Esophagus squamous epithelium (tissue), 5 donors: ENCODE data around the gene KCNG2. TPM values are rescaled to one million over a fixed set of nuclear protein-coding genes. Genes with fewer than 3 reads are reported as not detected.

ENCODE experiments used
- DNase-seq: peaks from one replicate; lab custom pipeline; 2025; lab: John Stamatoyannopoulos, UW
- H3K27ac ChIP-seq, 4 donors: fragments of 200-600 bp; sonication (generic); one replicate each; pipeline ENCODE4 v1.5.1; 2016 to 2019; ENCODE audit warnings: mild to moderate bottlenecking in 1 of 4
- H3K27me3 ChIP-seq, 4 donors: fragments of 200-600 bp; sonication (generic); 1 replicate in 3 of 4; 2 replicates in 1 of 4; pipeline versions ENCODE4 v1.5.1 to v1.6.0; 2017 to 2021; ENCODE audit warnings: antibody characterized with exemption in 1 of 4
- H3K36me3 ChIP-seq, 3 donors: fragments of 200-600 bp; sonication (generic); one replicate each; pipeline ENCODE4 v1.5.1; 2016 to 2019
- H3K4me1 ChIP-seq, 3 donors: fragments of 200-600 bp; sonication (generic); one replicate each; pipeline ENCODE4 v1.5.1; 2017 to 2019
- H3K4me3 ChIP-seq, 4 donors: fragments of 200-600 bp; sonication (generic); 1 replicate in 3 of 4; 2 replicates in 1 of 4; pipeline ENCODE4 v1.5.1; 2016 to 2019; ENCODE audit warnings: mild to moderate bottlenecking in 2 of 4, moderate library complexity in 1 of 4
- H3K9me3 ChIP-seq, 3 donors: fragments of 200-600 bp; sonication (generic); one replicate each; pipeline ENCODE4 v1.5.1; 2016 to 2019
- CTCF ChIP-seq, 6 experiments: fragments of 450-650 bp in 4 of 6; fragments of 200-600 bp in 2 of 6; sonication (generic) in 2 of 6; IDR thresholded peaks; one replicate each; pipeline ENCODE4 v1.5.1; 2016 to 2019; ENCODE audit warnings: antibody characterized with exemption in 6 of 6, mild to moderate bottlenecking in 4 of 6, moderate library complexity in 4 of 6
- POLR2A ChIP-seq, 4 donors: fragments of 450-650 bp; IDR thresholded peaks; one replicate each; pipeline ENCODE4 v1.6.1; 2017; ENCODE audit warnings: antibody characterized with exemption in 4 of 4, mild to moderate bottlenecking in 4 of 4, moderate library complexity in 3 of 4
- WGBS, 2 donors: methylation state at CpG; one replicate each; pipeline ENCODE4 v1.1.5; 2018; 5-methylcytosine and 5-hydroxymethylcytosine counted together
- intact Hi-C: fragments of 100-400 bp; cut with DNase I; formaldehyde crosslinking; loops from one replicate; pipeline ENCODE4 v1.15.0; 2022
- total RNA-seq, 4 donors: library from RNA; depleted of rRNA; stranded (reverse); fragments of >200 nt; gene quantifications; one replicate each; pipeline ENCODE4 v1.1.0, GENCODE V29; 2016
- donor health status: DM: yes; HTN: yes; CAD: no.

Gene KCNG2
- total RNA-seq, 4 donors from 2014 or later, result 0.19 TPM; not detected in 3

DNA sequence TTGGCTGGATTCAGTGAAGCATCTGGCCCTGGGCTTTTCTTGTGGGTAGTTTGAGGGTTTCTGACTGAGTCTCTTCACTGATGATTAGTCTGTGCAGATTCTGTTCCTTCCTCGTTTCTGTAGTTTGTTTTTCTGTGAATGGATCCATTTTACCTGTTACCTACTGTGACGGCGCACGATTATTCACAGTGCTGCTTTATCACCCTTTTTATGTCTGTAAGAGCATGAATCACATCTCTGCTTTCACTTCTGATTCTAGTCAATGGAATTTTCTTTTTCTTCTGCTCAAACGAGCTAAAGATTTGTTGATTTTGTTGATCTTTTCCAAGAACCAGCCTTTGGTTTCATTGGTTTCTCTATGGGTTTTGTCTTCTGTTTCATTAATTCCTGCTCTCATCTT, 92.9 kb downstream of the KCNG2 start:
- H3K4me1 ChIP-seq, result no peaks in the 10 kb centered on the region
- intact Hi-C loops, result no loop called here

DNA sequence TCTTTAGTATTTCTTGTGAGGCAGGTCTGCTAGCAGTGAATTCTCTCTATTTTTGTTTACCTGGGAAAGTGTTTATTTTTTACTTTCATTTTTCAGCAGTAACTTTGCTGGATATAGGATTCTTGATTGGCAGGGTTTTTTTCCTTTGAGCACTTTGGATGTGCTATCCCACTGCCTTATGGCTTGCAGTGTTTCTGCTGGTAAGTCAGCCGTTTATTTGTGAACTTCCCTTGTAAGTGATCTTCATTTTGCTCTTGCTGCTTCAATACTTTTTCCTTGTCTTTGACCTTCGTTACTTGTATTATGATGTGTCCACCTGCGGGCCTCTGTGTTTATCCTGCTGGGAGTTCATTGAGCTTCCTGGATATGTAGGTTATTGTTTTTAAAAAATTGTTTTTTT, 99.0 kb downstream of the KCNG2 start:
- Histone ChIP-seq H3K9me3 (peaks cover 4 to 92% (median 58%) of the 10 kb centered on the region in 3 donors), H3K27me3 (no peaks in the 10 kb centered on the region), H3K36me3 (peaks cover 0 to 8% (median 0%) of the 10 kb centered on the region in 3 donors), H3K4me3 (no peak overlapping the region), H3K27ac (no peak overlapping the region), H3K4me1 (no peaks in the 10 kb centered on the region)
- DNase-seq, result no peak
- TF ChIP-seq POLR2A (IDR thresholded peaks at IDR 0.05) (no peak), CTCF (IDR thresholded peaks at IDR 0.05) (no peak)
- intact Hi-C loops, result no loop called here
- WGBS, 2 donors, result 78 to 91% methylated on average over 3 of the region's 3 CpGs

More for the DNA sequence above, 92.9 kb downstream of the KCNG2 start:
- no peak overlapping the region for H3K4me3 ChIP-seq
- TF ChIP-seq CTCF (IDR thresholded peaks at IDR 0.05) (no peak), POLR2A (IDR thresholded peaks at IDR 0.05) (no peak)
- no peak for DNase-seq
- H3K36me3 ChIP-seq, result no peaks in the 10 kb centered on the region
- H3K27me3 ChIP-seq, result no peaks in the 10 kb centered on the region
- H3K27ac ChIP-seq, result no peak overlapping the region
- H3K9me3 ChIP-seq, result peaks cover under 1 to 84% (median 49%) of the 10 kb centered on the region in 3 donors
- 52 to 78% methylated on average over 5 of the region's 5 CpGs for WGBS, 2 donors

GRCh38 chr18:79897940-79898625, 100.3 kb downstream of the KCNG2 start:
- Histone ChIP-seq H3K4me1 (no peaks in the 10 kb centered on the region), H3K36me3 (peaks cover 4 to 20% (median 9%) of the 10 kb centered on the region in 3 donors), H3K27me3 (no peaks in the 10 kb centered on the region), H3K4me3 (no peak overlapping the region), H3K9me3 (peaks cover 4 to 82% (median 54%) of the 10 kb centered on the region in 3 donors), H3K27ac (no peak overlapping the region)
- WGBS, 2 donors, result 97 to 98% methylated on average over 9 to 12 of the region's 15 CpGs
- no peak for DNase-seq
- intact Hi-C loops, result no loop called here
- TF ChIP-seq POLR2A (IDR thresholded peaks at IDR 0.05) (no peak), CTCF (IDR thresholded peaks at IDR 0.05) (no peak)

DNA sequence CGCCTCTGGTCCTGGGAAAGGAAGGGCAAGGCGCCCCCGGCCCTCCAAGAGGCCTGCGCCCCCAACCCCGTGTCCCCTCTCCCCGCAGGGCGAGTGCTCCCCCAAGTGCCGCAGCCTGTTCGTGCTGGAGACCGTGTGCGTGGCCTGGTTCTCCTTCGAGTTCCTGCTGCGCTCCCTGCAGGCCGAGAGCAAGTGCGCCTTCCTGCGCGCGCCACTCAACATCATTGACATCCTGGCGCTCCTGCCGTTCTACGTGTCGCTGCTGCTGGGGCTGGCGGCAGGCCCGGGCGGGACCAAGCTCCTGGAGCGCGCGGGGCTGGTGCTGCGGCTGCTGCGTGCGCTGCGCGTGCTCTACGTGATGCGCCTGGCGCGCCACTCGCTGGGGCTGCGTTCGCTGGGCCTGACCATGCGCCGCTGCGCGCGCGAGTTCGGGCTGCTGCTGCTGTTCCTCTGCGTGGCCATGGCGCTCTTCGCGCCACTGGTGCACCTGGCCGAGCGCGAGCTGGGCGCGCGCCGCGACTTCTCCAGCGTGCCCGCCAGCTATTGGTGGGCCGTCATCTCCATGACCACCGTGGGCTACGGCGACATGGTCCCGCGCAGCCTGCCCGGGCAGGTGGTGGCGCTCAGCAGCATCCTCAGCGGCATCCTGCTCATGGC, 101.3 kb downstream of the KCNG2 start:
- TF ChIP-seq POLR2A (IDR thresholded peaks at IDR 0.05) (no peak), CTCF (IDR thresholded peaks at IDR 0.05) (no peak)
- peaks cover 4 to 77% (median 49%) of the 10 kb centered on the region in 3 donors for H3K9me3 ChIP-seq
- H3K36me3 ChIP-seq, result peaks cover 9 to 30% (median 14%) of the 10 kb centered on the region in 3 donors
- intact Hi-C loops, result no loop called here
- H3K4me1 ChIP-seq, result no peaks in the 10 kb centered on the region
- no peak overlapping the region for H3K4me3 ChIP-seq
- no peaks in the 10 kb centered on the region for H3K27me3 ChIP-seq
- no peak overlapping the region for H3K27ac ChIP-seq
- 87 to 95% methylated on average over 9 to 14 of the region's 70 CpGs for WGBS, 2 donors
- no peak for DNase-seq
